Activated naive CD8-positive, alpha-beta T cell treated with anti-CD3 and anti-CD28 coated beads, Interleukin-2, amount 50 U/mL, for 24 hours (primary cell): ENCODE data around the gene SLC16A3.

Experiments used
- ATAC-seq: fragments of 150-1000 bp; cut with Tn5 transposase; one replicate; pipeline ENCODE4 v1.10.0; 2021
- DNase-seq: peaks from one replicate; pipeline ENCODE4 v3.0.0; 2021
- H3K27ac Mint-ChIP-seq: one replicate; pipeline ENCODE4 v1.8.0; 2021; ENCODE audit warnings: mild to moderate bottlenecking, mixed read lengths
- H3K27me3 Mint-ChIP-seq: one replicate; pipeline ENCODE4 v1.8.0; 2021; ENCODE audit warnings: mixed read lengths
- H3K36me3 Mint-ChIP-seq: one replicate; pipeline ENCODE4 v1.8.0; 2021; ENCODE audit warnings: low read depth, mixed read lengths
- H3K4me1 Mint-ChIP-seq: one replicate; pipeline ENCODE4 v1.8.0; 2021; ENCODE audit warnings: mixed read lengths
- H3K4me3 Mint-ChIP-seq: one replicate; pipeline ENCODE4 v1.8.0; 2021; ENCODE audit warnings: mild to moderate bottlenecking, moderate library complexity, mixed read lengths
- H3K9me3 Mint-ChIP-seq: one replicate; pipeline ENCODE4 v1.8.0; 2021; ENCODE audit warnings: mixed read lengths

Gene SLC16A3

GRCh38 chr17:82281076-82281475 is 52.2 kb downstream of the SLC16A3 start:
- H3K27ac Mint-ChIP-seq: no peak overlapping the region
- no peaks in the 10 kb centered on the region for H3K27me3 Mint-ChIP-seq
- no peak for DNase-seq
- no peak overlapping the region for H3K4me3 Mint-ChIP-seq
- H3K4me1 Mint-ChIP-seq: peaks cover 31% of the 10 kb centered on the region
- no peak for ATAC-seq
- H3K36me3 Mint-ChIP-seq: no peaks in the 10 kb centered on the region
- H3K9me3 Mint-ChIP-seq: no peaks in the 10 kb centered on the region

- Mint-ChIP-seq H3K27me3 (no peaks in the 10 kb centered on the region), H3K9me3 (no peaks in the 10 kb centered on the region), H3K4me1 (peaks cover 31% of the 10 kb centered on the region), H3K27ac (peak overlapping the region; percentile 35), H3K4me3 (no peak overlapping the region), H3K36me3 (no peaks in the 10 kb centered on the region)
- peak; percentile 85 for ATAC-seq
- peak; percentile 58 for DNase-seq
These were observed 52.8 kb downstream of the SLC16A3 start for GRCh38 chr17:82281502-82282238.

- H3K27ac Mint-ChIP-seq: peak overlapping the region; percentile 35
- ATAC-seq (no peak), DNase-seq (no peak)
- H3K4me1 Mint-ChIP-seq: peaks cover 31% of the 10 kb centered on the region
- no peak overlapping the region for H3K4me3 Mint-ChIP-seq
- H3K36me3 Mint-ChIP-seq: no peaks in the 10 kb centered on the region
- no peaks in the 10 kb centered on the region for H3K27me3 Mint-ChIP-seq
- H3K9me3 Mint-ChIP-seq: no peaks in the 10 kb centered on the region
These were observed 53.7 kb downstream of the SLC16A3 start for GRCh38 chr17:82282239-82283207.

- peaks cover 34% of the 10 kb centered on the region for H3K4me1 Mint-ChIP-seq
- peak overlapping the region; percentile 11 for H3K27ac Mint-ChIP-seq
- no peaks in the 10 kb centered on the region for H3K36me3 Mint-ChIP-seq
- peak; percentile 87 for ATAC-seq
- H3K4me3 Mint-ChIP-seq: peak overlapping the region; percentile 43
- DNase-seq: peak; percentile 72
- no peaks in the 10 kb centered on the region for H3K9me3 Mint-ChIP-seq
- no peaks in the 10 kb centered on the region for H3K27me3 Mint-ChIP-seq
These were observed 54.4 kb downstream of the SLC16A3 start for GRCh38 chr17:82283208-82283749.

- no peak overlapping the region for H3K4me3 Mint-ChIP-seq
- no peak overlapping the region for H3K27ac Mint-ChIP-seq
- no peaks in the 10 kb centered on the region for H3K27me3 Mint-ChIP-seq
- peaks cover 39% of the 10 kb centered on the region for H3K4me1 Mint-ChIP-seq
- H3K9me3 Mint-ChIP-seq: no peaks in the 10 kb centered on the region
- DNase-seq (no peak), ATAC-seq (no peak)
- H3K36me3 Mint-ChIP-seq: no peaks in the 10 kb centered on the region
These were observed 56.3 kb downstream of the SLC16A3 start for GRCh38 chr17:82285141-82285540.

GRCh38 chr17:82287013-82287867 is 58.4 kb downstream of the SLC16A3 start:
- H3K27ac Mint-ChIP-seq: no peak overlapping the region
- DNase-seq (no peak), ATAC-seq (no peak)
- no peak overlapping the region for H3K4me3 Mint-ChIP-seq
- peaks cover 33% of the 10 kb centered on the region for H3K4me1 Mint-ChIP-seq
- H3K27me3 Mint-ChIP-seq: no peaks in the 10 kb centered on the region
- H3K36me3 Mint-ChIP-seq: no peaks in the 10 kb centered on the region
- H3K9me3 Mint-ChIP-seq: no peaks in the 10 kb centered on the region

GRCh38 chr17:82287868-82288801 is 59.3 kb downstream of the SLC16A3 start:
- no peak for ATAC-seq
- Mint-ChIP-seq H3K4me1 (peaks cover 25% of the 10 kb centered on the region), H3K27ac (no peak overlapping the region), H3K4me3 (no peak overlapping the region), H3K9me3 (no peaks in the 10 kb centered on the region), H3K27me3 (no peaks in the 10 kb centered on the region), H3K36me3 (no peaks in the 10 kb centered on the region)
- DNase-seq: no peak
